GM18861 (cell line): ENCODE data around the gene SCN3A.

Source experiments
- ATAC-seq: cut with Tn5 transposase; IDR thresholded peaks from one replicate; pipeline ENCODE4 v1.9.1; 2021; ENCODE audit not compliant: unreplicated experiment

Gene SCN3A

GRCh38 chr2:165192729-165193128, 11.1 kb downstream of the SCN3A start:
- no peak for ATAC-seq

GRCh38 chr2:165191096-165191728, 12.6 kb downstream of the SCN3A start:
- no peak for ATAC-seq

- no peak for ATAC-seq
Measured at GRCh38 chr2:165185633-165186032, 18.2 kb downstream of the SCN3A start.

DNA sequence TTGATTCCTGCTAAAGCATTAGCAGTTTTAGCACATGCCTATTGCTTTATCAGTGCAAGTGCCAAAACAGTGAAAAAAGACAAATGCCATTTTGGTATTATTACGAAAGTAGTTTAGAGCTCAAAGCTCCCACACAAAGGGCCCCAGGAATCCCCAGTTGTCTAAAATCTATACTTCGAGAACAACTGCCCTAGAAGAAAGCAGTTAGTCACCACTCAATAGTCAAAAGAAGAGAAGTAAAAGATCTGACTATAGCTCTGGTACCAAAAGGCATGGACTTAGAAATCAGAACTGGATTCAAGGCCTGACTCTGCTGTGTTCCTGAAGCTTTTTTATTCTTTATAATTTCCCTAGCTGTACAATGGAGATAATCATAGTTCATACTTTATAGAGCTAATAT, 21.8 kb downstream of the SCN3A start:
- no peak for ATAC-seq

- no peak for ATAC-seq
Measured at GRCh38 chr2:165176780-165177179, 27.1 kb downstream of the SCN3A start.

DNA sequence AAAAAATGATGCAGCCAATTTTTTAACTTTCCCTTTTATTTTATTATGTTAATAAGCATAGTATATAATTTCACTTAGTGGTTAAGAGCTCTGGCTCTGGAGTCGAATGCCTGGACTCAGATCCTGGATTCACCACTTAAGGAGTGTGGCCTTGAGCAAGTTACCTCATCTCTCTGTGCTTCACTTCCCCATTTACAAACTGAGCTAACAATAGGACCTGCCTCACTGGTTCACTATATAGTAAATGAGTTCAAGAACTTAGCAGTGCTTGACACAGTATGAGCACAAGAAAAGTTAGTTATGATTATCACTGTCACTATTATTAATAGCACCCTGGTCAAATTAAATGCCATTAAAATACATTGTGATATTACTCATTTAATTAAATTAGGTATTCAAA, 30.6 kb downstream of the SCN3A start:
- peak; percentile 57 for ATAC-seq

DNA sequence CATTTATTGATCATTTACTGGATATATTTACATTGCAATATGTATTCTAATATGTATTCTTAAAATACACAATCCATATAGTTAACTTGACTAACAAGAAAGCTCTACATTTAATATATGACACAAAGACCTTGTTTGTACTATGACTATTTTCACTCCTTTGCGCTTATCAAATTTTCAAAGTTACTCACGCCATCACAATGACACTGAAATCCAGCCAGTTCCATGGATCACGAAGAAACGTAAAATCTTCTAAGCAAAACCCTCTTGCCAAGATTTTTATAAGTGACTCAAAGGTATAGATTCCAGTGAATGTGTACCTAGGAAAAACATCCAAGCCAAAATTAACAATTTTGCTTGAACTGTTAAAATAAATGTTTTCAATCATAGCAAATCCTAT, 39.6 kb downstream of the SCN3A start:
- ATAC-seq, result no peak

GRCh38 chr2:165163761-165164160, 40.1 kb downstream of the SCN3A start:
- ATAC-seq, result no peak

DNA sequence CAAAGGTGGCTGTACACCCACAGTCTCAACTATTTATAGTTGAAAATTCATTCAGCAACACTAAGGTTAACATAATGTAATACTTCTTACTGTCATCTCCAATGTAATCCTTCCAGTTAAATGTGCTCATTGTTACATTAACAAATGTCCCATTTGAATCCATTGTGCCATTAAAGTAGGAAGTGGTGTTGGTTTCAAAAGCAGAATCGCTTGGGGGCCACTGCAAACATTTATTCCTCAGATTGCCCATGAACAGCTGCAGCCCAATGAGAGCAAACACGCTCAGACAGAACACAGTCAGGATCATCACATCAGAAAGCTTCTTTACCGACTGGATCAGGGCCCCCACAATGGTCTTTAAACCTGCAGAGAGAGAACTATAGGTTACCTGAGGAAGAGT, 41.4 kb downstream of the SCN3A start:
- no peak for ATAC-seq

DNA sequence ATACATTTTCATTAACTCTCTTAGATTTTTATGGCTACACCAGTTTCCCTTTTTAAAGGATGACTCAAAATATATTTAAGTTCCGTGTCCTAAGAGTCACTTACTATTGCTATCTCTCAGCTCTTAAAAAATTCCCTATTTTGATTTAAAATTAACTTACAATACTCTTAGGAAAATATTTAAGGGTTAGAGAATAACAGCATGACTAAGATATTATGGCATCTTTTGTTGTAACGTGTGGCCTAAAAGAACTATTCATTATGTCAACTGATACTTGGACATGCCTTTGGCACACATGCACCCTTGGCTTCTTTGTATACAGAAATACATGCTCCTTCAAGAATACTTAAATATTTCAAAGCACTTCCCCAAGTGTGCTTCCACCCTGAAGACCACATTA, 42.3 kb downstream of the SCN3A start:
- no peak for ATAC-seq

- ATAC-seq, result no peak
Measured at GRCh38 chr2:165157160-165157559, 46.7 kb downstream of the SCN3A start.

- no peak for ATAC-seq
Measured at GRCh38 chr2:165155152-165155551, 48.7 kb downstream of the SCN3A start.

GRCh38 chr2:165149439-165149838, 54.4 kb downstream of the SCN3A start:
- ATAC-seq, result peak; percentile 89

- ATAC-seq, result no peak
Measured at GRCh38 chr2:165147186-165148045, 56.4 kb downstream of the SCN3A start.

- ATAC-seq, result peak; percentile 54
Measured at GRCh38 chr2:165144315-165144714, 59.5 kb downstream of the SCN3A start.

DNA sequence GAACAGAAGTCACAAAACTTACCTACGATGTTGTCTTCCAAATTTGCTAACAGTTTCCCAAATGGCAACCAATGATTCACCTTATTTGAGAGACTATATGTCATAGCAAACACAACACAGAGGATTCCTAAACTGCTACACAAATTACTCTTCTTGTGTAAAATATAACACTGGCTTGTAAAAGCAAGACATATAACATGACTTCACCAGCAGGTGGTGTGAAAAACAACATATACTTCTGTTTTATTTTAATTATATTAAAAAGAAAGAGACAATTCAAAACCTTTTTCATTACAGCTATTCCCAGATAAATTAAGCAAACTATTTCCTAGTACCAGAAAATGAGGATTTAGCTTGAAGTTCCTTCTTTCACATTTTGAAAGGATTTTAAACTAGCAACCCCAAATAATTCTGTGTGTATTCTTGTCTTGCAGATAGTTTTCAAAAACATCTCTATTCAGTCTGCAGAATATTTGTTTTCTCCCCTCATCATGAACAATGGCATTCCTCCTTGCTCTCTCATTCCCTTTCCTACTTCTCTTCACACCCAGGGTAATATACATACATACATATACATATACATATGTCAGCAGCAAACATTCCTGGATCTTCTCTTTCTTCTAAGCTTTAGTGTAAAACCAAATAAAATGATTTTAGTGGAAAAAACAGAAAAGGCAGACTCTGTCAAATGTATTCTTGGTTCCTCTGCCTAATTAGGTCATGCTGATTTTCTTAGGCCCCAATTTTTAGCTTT, 62.1 kb downstream of the SCN3A start:
- ATAC-seq, result no peak

DNA sequence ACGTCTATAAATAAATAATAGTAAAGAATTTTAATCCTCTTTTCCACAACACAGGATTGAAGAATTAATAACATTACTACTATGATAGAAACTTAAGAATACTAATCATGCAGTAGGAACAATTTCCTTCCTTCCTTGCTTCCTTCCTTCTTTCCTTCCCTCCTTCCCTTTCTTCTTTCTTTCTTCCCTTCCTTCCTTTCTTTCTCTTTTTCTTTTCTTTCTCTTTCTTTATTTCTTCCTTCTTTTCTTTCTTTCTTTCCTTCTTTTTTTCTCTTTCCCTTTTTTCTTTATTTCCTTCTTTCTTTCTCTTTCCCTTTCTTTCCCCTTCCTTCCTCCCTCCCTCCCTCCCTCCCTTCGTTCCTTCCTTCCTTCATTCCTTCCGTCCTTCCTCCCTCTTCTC, 77.6 kb downstream of the SCN3A start:
- no peak for ATAC-seq

DNA sequence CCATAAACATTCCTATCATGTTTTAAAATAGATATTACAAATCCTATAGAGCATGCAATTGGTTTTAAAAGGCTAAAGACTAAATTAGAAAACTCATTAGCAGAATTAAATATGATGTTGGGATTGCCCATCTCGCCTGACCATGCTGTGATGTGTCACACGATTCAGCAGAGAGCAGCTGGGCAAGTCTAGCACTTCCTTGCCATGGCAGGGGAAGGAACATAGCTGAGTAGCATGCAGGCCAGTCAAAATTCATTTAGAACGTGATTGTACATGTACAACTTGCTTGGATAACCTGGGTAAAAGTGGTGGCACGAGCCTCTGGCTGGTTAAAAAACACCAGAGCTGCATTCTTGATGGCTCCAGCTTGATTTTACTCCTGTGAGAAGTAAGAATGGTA, 81.3 kb downstream of the SCN3A start:
- ATAC-seq, result no peak

GRCh38 chr2:165120740-165121467, 82.9 kb downstream of the SCN3A start:
- no peak for ATAC-seq

- ATAC-seq, result no peak
Measured at GRCh38 chr2:165115258-165115657, 88.6 kb downstream of the SCN3A start.

- no peak for ATAC-seq
Measured at GRCh38 chr2:165114346-165114939, 89.4 kb downstream of the SCN3A start.
